ENCODE measurements around the gene MYLK. TPM values are rescaled to one million over a fixed set of nuclear protein-coding genes. Genes with fewer than 3 reads are reported as not detected.

MYLK gene
- total RNA-seq, 1 experiment from 2014 or later: 28.8 TPM

GRCh38 chr3:123587401-123587800 lies 296.7 kb downstream of the MYLK start:
- no peak for DNase-seq (ENCODE audit: low read depth)
- in situ Hi-C loops (cut with HindIII; ENCODE audit: low pct_unique_long_range_greater_than_20kb, low sequenced_read_pairs): no loop called here

DNA sequence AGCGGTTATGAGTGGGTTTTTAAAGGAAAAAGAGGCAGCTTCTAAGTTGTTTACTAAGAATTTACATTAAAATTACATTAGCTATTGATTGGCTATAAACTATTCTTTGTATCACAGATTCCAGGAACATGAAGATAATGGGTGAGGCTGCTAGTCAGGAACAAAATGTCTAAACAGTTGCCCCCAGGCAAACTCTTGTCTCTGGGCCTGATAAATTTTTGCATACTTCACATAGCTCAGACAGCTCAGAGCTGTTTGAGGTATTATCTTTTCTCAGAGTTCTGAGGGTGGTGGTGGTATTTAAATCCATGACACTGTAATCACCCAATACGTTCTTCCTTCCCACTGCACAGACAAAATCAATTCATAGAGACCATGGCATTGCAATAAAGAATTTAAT lies 297.2 kb downstream of the MYLK start:
- in situ Hi-C loops (cut with HindIII; ENCODE audit: low pct_unique_long_range_greater_than_20kb, low sequenced_read_pairs): no loop called here
- no peak for DNase-seq (ENCODE audit: low read depth)

- in situ Hi-C loops (cut with HindIII; ENCODE audit: low pct_unique_long_range_greater_than_20kb, low sequenced_read_pairs): no loop called here
- DNase-seq (ENCODE audit: low read depth): peak; percentile 60
Observed at GRCh38 chr3:123586131-123586530, 298.0 kb downstream of the MYLK start.

GRCh38 chr3:123584988-123585937 lies 298.9 kb downstream of the MYLK start, which contains the start of gene HACD2:
HACD2 (minus strand) TSS chr3:123585053; CDS start chr3:123585027, 26 bp downstream.
- peak; percentile 94 for DNase-seq (ENCODE audit: low read depth)
- in situ Hi-C loops (cut with HindIII; ENCODE audit: low pct_unique_long_range_greater_than_20kb, low sequenced_read_pairs): no loop called here

GRCh38 chr3:123584284-123584987 lies 299.7 kb downstream of the MYLK start:
- DNase-seq (ENCODE audit: low read depth): no peak
- in situ Hi-C loops (cut with HindIII; ENCODE audit: low pct_unique_long_range_greater_than_20kb, low sequenced_read_pairs): no loop called here

GRCh38 chr3:123583561-123583960 lies 300.6 kb downstream of the MYLK start:
- no peak for DNase-seq (ENCODE audit: low read depth)

DNA sequence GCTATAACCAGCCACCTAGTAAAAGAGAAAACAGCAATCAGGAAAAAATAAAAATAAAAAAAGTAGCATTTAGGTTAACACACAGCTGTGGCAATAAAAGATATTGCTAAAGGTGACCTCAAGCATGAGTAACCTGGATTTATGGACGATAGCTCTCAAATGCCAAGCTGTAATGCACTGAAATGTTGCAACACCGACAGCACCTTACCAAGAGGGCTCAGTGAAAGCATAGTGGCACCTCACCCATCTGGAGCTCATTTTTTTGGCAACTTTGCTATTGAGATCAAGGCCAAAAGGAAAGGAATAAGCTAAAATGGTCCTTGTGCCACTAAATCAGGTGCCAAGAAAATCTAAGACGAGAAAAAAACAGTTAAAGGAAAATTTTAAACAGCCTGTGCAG lies 301.8 kb downstream of the MYLK start:
- DNase-seq (ENCODE audit: low read depth): no peak
- in situ Hi-C loops (cut with HindIII; ENCODE audit: low pct_unique_long_range_greater_than_20kb, low sequenced_read_pairs): no loop called here

More at GRCh38 chr3:123583561-123583960, 300.6 kb downstream of the MYLK start:
- in situ Hi-C loops (cut with HindIII; ENCODE audit: low pct_unique_long_range_greater_than_20kb, low sequenced_read_pairs): no loop called here

- DNase-seq (ENCODE audit: low read depth): no peak
- in situ Hi-C loops (cut with HindIII; ENCODE audit: low pct_unique_long_range_greater_than_20kb, low sequenced_read_pairs): no loop called here
Observed at GRCh38 chr3:123576122-123576521, 308.0 kb downstream of the MYLK start.

- DNase-seq (ENCODE audit: low read depth): no peak
- in situ Hi-C loops (cut with HindIII; ENCODE audit: low pct_unique_long_range_greater_than_20kb, low sequenced_read_pairs): no loop called here
Observed at GRCh38 chr3:123571973-123572365, 312.2 kb downstream of the MYLK start.

DNA sequence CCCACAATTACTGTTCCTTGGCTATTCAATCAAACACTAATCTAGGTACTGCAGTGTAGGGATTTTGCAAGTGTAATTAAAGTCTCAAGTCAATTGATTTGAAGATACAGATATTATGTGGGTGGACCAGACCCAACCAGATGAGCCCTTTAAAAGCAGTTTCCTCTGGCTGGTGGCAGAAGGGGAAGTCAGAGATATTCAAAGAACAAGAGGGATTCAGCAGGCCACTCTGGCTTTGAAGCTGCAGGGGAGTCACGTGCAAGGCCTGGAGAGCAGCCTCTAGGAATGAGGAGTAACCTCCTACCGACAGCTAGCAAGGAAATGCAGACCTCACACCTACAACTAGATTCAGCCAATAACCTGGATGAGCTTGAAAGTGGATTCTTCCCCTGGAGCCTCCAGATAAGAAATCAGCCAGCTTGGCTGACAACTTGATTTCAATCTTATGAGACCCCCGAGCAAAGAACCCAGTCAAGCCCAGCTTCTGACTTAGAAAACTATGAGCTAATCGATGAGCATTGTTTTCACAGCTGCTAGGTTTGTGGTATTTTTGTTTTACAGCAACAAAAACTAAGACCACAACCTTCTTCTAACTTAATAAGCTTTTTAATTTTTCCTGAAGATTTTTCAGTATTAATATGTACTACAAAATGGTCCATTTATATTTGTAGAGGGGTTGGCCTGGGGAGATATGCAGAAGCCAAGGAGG lies 312.7 kb downstream of the MYLK start:
- no peak for DNase-seq (ENCODE audit: low read depth)
- in situ Hi-C loops (cut with HindIII; ENCODE audit: low pct_unique_long_range_greater_than_20kb, low sequenced_read_pairs): no loop called here

GRCh38 chr3:123568875-123569274 lies 315.3 kb downstream of the MYLK start:
- in situ Hi-C loops (cut with HindIII; ENCODE audit: low pct_unique_long_range_greater_than_20kb, low sequenced_read_pairs): no loop called here
- DNase-seq (ENCODE audit: low read depth): no peak

DNA sequence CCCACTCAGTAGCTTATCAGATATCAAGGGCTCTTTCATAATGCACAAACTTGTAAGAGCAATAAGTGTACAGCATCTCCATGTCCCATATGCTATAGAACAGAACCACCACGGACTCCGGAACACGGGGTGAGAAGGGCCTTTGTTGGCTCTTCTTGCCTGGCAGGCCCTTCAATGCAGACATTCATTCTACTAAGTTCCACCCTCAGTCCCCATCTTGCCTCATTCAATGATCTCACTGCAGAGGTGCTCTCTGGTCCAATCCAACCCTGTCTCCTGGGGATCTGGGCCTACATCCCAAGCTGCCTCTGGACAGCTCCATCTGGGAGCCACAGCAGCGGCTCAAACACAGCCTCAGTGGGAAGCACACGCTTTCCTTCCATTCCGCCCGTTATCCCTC lies 316.1 kb downstream of the MYLK start:
- DNase-seq (ENCODE audit: low read depth): no peak
- in situ Hi-C loops (cut with HindIII; ENCODE audit: low pct_unique_long_range_greater_than_20kb, low sequenced_read_pairs): no loop called here

GRCh38 chr3:123564056-123564455 lies 320.1 kb downstream of the MYLK start:
- no peak for DNase-seq (ENCODE audit: low read depth)
- in situ Hi-C loops (cut with HindIII; ENCODE audit: low pct_unique_long_range_greater_than_20kb, low sequenced_read_pairs): no loop called here

DNA sequence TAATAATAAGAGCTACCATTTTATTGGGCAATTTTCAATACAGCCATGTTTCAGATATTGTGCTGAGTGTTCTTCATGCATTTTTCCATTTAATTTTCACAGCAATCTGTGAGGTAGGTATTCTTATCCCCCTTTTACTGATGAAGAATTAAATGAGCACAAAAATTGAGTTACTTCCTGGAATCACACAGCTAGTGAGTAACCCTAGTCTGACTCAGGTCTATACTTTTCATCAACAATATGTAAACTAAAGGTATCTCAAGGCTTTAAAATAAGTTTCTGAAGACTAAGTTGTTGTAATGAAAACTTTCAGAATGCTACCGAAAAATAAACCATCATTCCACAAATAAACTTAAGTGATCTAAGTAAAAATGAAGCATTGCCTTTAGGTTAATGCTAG lies 321.6 kb downstream of the MYLK start:
- in situ Hi-C loops (cut with HindIII; ENCODE audit: low pct_unique_long_range_greater_than_20kb, low sequenced_read_pairs): no loop called here
- DNase-seq (ENCODE audit: low read depth): no peak

DNA sequence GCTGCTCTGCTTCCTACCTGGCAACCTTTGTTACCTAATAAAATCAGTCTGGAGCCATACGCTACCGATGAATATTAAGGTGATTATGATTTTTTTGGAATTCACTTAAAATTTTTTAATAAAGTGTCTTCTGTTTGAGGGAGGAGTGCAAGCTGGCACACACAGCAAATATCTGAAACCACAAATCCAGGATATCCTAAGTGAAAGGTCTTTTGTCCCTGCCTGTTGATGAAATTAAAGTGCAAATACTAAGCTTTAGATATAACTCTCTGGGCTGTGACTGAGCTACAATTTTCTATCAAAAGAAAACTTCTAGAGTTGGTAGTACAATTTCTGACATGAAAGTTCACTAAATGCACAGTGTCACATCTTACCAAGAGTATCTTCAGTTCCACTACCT lies 322.9 kb downstream of the MYLK start:
- no peak for DNase-seq (ENCODE audit: low read depth)
- in situ Hi-C loops (cut with HindIII; ENCODE audit: low pct_unique_long_range_greater_than_20kb, low sequenced_read_pairs): no loop called here

All from Caki2 (cell line).